Mesendoderm (in vitro differentiated cells): ENCODE measurements around the gene C1S.

ENCODE experiments used
- DNase-seq: peaks from one replicate; pipeline ENCODE4 v3.0.0; 2013
- H2AK5ac ChIP-seq: 2 replicates; pipeline ENCODE4 v1.6.1; 2013; ENCODE audit warnings: low read length, inconsistent platforms
- H2BK120ac ChIP-seq: 2 replicates; pipeline ENCODE4 v1.6.1; 2013; ENCODE audit warnings: low read depth, mild to moderate bottlenecking, low read length, moderate library complexity, mixed read lengths
- H2BK15ac ChIP-seq: replicated peaks from 2 replicates; pipeline ENCODE4 v1.6.1; 2013; ENCODE audit warnings: low read depth, mild to moderate bottlenecking, moderate library complexity
- H2BK5ac ChIP-seq: 2 replicates; pipeline ENCODE4 v1.6.1; 2013; ENCODE audit warnings: low read length, inconsistent platforms
- H3K18ac ChIP-seq: 2 replicates; pipeline ENCODE4 v1.6.1; 2013; ENCODE audit warnings: mild to moderate bottlenecking, low read length, mixed read lengths
- H3K23ac ChIP-seq: one replicate; pipeline ENCODE4 v1.6.1; 2013; ENCODE audit warnings: low read length
- H3K27ac ChIP-seq: 2 replicates; pipeline ENCODE4 v1.5.1; 2013; ENCODE audit warnings: low read depth, mild to moderate bottlenecking, inconsistent platforms, low read length, moderate library complexity
- H3K27me3 ChIP-seq: 2 replicates; pipeline ENCODE4 v1.6.1; 2013; ENCODE audit warnings: low read length, control low read depth, mild to moderate bottlenecking, inconsistent platforms; ENCODE audit not compliant: insufficient read depth, poor library complexity
- H3K36me3 ChIP-seq: 2 replicates; pipeline ENCODE4 v1.6.1; 2013; ENCODE audit warnings: low read length, inconsistent platforms; ENCODE audit not compliant: control insufficient read depth, insufficient read depth
- H3K4ac ChIP-seq: one replicate; pipeline ENCODE4 v1.6.1; 2013; ENCODE audit warnings: low read depth, mild to moderate bottlenecking, low read length, moderate library complexity
- H3K4me1 ChIP-seq: 2 replicates; pipeline ENCODE4 v1.6.1; 2013; ENCODE audit warnings: low read depth, low read length, inconsistent platforms; ENCODE audit not compliant: control insufficient read depth
- H3K4me2 ChIP-seq: 2 replicates; pipeline ENCODE4 v1.6.1; 2013; ENCODE audit warnings: low read length
- H3K4me3 ChIP-seq: 2 replicates; pipeline ENCODE4 v1.5.1; 2013; ENCODE audit warnings: mild to moderate bottlenecking, low read length
- H3K56ac ChIP-seq: one replicate; pipeline ENCODE4 v1.6.1; 2013; ENCODE audit warnings: low read length
- H3K79me1 ChIP-seq: 2 replicates; pipeline ENCODE4 v1.6.1; 2013; ENCODE audit warnings: low read length, inconsistent platforms
- H3K79me2 ChIP-seq: 2 replicates; pipeline ENCODE4 v1.6.1; 2013; ENCODE audit warnings: mild to moderate bottlenecking, low read length; ENCODE audit not compliant: control insufficient read depth, insufficient read depth
- H3K9ac ChIP-seq: 2 replicates; pipeline ENCODE4 v1.6.1; 2013; ENCODE audit warnings: low read length, inconsistent platforms
- H4K5ac ChIP-seq: one replicate; pipeline ENCODE4 v1.6.1; 2013; ENCODE audit warnings: low read length
- H4K8ac ChIP-seq: one replicate; pipeline ENCODE4 v1.6.1; 2013; ENCODE audit warnings: low read depth, mild to moderate bottlenecking, control low read depth, low read length, moderate library complexity
- WGBS: extraction: QIAGEN DNeasy Blood & Tissue Kit; methylation state at CpG from one replicate; pipeline ENCODE4 v1.1.7; 2013; ENCODE audit warnings: low lambda C conversion rate, missing lambda C conversion rate; ENCODE audit not compliant: insufficient coverage; ENCODE audit errors: extremely low coverage; 5-methylcytosine and 5-hydroxymethylcytosine counted together

C1S gene

GRCh38 chr12:7066596-7066995 lies 6.1 kb downstream of the C1S start:
- DNase-seq = no peak
- Histone ChIP-seq H3K23ac (no peak overlapping the region), H4K8ac (no peak overlapping the region), H4K5ac (no peak overlapping the region), H3K79me1 (no peaks in the 10 kb centered on the region), H3K27me3 (no peaks in the 10 kb centered on the region), H2BK5ac (no peak overlapping the region), H3K79me2 (no peaks in the 10 kb centered on the region), H3K27ac (no peak overlapping the region), H2AK5ac (no peak overlapping the region), H3K4me3 (no peak overlapping the region), H3K18ac (no peak overlapping the region), H3K4me1 (no peaks in the 10 kb centered on the region), H3K4me2 (no peak overlapping the region), H3K36me3 (no peaks in the 10 kb centered on the region), H2BK15ac (no peak overlapping the region), H3K9ac (no peak overlapping the region), H2BK120ac (no peak overlapping the region), H3K4ac (no peak overlapping the region), H3K56ac (no peak overlapping the region)
- WGBS = no CpG with 5 or more reads among the region's 2 CpGs

- H3K23ac ChIP-seq = no peak overlapping the region
- H3K4me3 ChIP-seq = no peak overlapping the region
These were observed 6.6 kb downstream of the C1S start for GRCh38 chr12:7067096-7067495.

GRCh38 chr12:7068240-7068993 lies 7.9 kb downstream of the C1S start:
- Histone ChIP-seq H3K36me3 (no peaks in the 10 kb centered on the region), H3K4me3 (no peak overlapping the region), H3K4ac (no peak overlapping the region), H2BK120ac (no peak overlapping the region), H3K4me2 (no peak overlapping the region), H3K79me1 (no peaks in the 10 kb centered on the region), H3K27me3 (no peaks in the 10 kb centered on the region), H3K79me2 (no peaks in the 10 kb centered on the region), H2AK5ac (no peak overlapping the region), H3K18ac (no peak overlapping the region), H3K4me1 (no peaks in the 10 kb centered on the region), H4K5ac (no peak overlapping the region), H3K23ac (no peak overlapping the region), H3K9ac (no peak overlapping the region), H2BK5ac (no peak overlapping the region), H3K27ac (no peak overlapping the region), H2BK15ac (no peak overlapping the region), H4K8ac (no peak overlapping the region), H3K56ac (no peak overlapping the region)
- no CpG with 5 or more reads among the region's 11 CpGs for WGBS
- no peak for DNase-seq

More at GRCh38 chr12:7067096-7067495, 6.6 kb downstream of the C1S start:
- Histone ChIP-seq H3K4me1 (no peaks in the 10 kb centered on the region), H3K79me2 (no peaks in the 10 kb centered on the region), H2AK5ac (no peak overlapping the region), H3K79me1 (no peaks in the 10 kb centered on the region), H3K18ac (no peak overlapping the region), H2BK15ac (no peak overlapping the region), H2BK120ac (no peak overlapping the region), H3K27me3 (no peaks in the 10 kb centered on the region), H4K5ac (no peak overlapping the region), H2BK5ac (no peak overlapping the region), H3K36me3 (no peaks in the 10 kb centered on the region), H3K4me2 (no peak overlapping the region), H4K8ac (no peak overlapping the region), H3K4ac (no peak overlapping the region), H3K9ac (no peak overlapping the region), H3K27ac (no peak overlapping the region), H3K56ac (no peak overlapping the region)
- WGBS = no CpG with 5 or more reads among the region's 7 CpGs
- no peak for DNase-seq

GRCh38 chr12:7068994-7069346 lies 8.5 kb downstream of the C1S start:
- WGBS = no CpG with 5 or more reads among the region's 2 CpGs
- H2BK5ac ChIP-seq = no peak overlapping the region
- no peak for DNase-seq
- no peak overlapping the region for H2BK120ac ChIP-seq
- no peak overlapping the region for H3K56ac ChIP-seq
- no peak overlapping the region for H3K4me2 ChIP-seq
- no peak overlapping the region for H3K18ac ChIP-seq
- H3K4me3 ChIP-seq = no peak overlapping the region
- no peak overlapping the region for H3K23ac ChIP-seq
- H3K9ac ChIP-seq = no peak overlapping the region
- H3K36me3 ChIP-seq = no peaks in the 10 kb centered on the region
- H3K79me2 ChIP-seq = no peaks in the 10 kb centered on the region
- no peaks in the 10 kb centered on the region for H3K4me1 ChIP-seq
- no peak overlapping the region for H2AK5ac ChIP-seq
- no peak overlapping the region for H3K4ac ChIP-seq
- H3K27ac ChIP-seq = no peak overlapping the region
- H4K5ac ChIP-seq = no peak overlapping the region
- no peaks in the 10 kb centered on the region for H3K27me3 ChIP-seq
- H4K8ac ChIP-seq = no peak overlapping the region
- H3K79me1 ChIP-seq = no peaks in the 10 kb centered on the region
- H2BK15ac ChIP-seq = no peak overlapping the region

- no peak for DNase-seq
- Histone ChIP-seq H2BK120ac (no peak overlapping the region), H3K36me3 (no peaks in the 10 kb centered on the region), H3K56ac (no peak overlapping the region), H3K4me3 (no peak overlapping the region), H2AK5ac (no peak overlapping the region), H2BK15ac (no peak overlapping the region), H3K27me3 (no peaks in the 10 kb centered on the region), H3K79me2 (no peaks in the 10 kb centered on the region), H3K18ac (no peak overlapping the region), H4K8ac (no peak overlapping the region), H3K4me1 (no peaks in the 10 kb centered on the region), H2BK5ac (no peak overlapping the region), H3K4me2 (no peak overlapping the region), H3K27ac (no peak overlapping the region), H3K9ac (no peak overlapping the region), H3K4ac (no peak overlapping the region), H3K23ac (no peak overlapping the region), H4K5ac (no peak overlapping the region), H3K79me1 (no peaks in the 10 kb centered on the region)
- no CpG with 5 or more reads among the region's 6 CpGs for WGBS
These were observed 8.9 kb downstream of the C1S start for GRCh38 chr12:7069386-7069785.

- H3K79me2 ChIP-seq = no peaks in the 10 kb centered on the region
- H3K23ac ChIP-seq = no peak overlapping the region
- no CpG with 5 or more reads among the region's 6 CpGs for WGBS
- H4K8ac ChIP-seq = no peak overlapping the region
- H3K36me3 ChIP-seq = no peaks in the 10 kb centered on the region
- no peak overlapping the region for H3K4me2 ChIP-seq
- H3K4me1 ChIP-seq = no peaks in the 10 kb centered on the region
- no peak overlapping the region for H2BK5ac ChIP-seq
- H3K79me1 ChIP-seq = no peaks in the 10 kb centered on the region
- DNase-seq = no peak
- H3K27ac ChIP-seq = no peak overlapping the region
- H3K27me3 ChIP-seq = no peaks in the 10 kb centered on the region
- no peak overlapping the region for H3K4me3 ChIP-seq
- H2BK120ac ChIP-seq = no peak overlapping the region
- no peak overlapping the region for H3K4ac ChIP-seq
- H3K56ac ChIP-seq = no peak overlapping the region
- no peak overlapping the region for H3K9ac ChIP-seq
- no peak overlapping the region for H2BK15ac ChIP-seq
- no peak overlapping the region for H3K18ac ChIP-seq
- H4K5ac ChIP-seq = no peak overlapping the region
- no peak overlapping the region for H2AK5ac ChIP-seq
These were observed 11.5 kb downstream of the C1S start for GRCh38 chr12:7072035-7072434.
